Measurements from ENCODE around the gene CTSW. TPM values are rescaled to one million over a fixed set of nuclear protein-coding genes. Genes with fewer than 3 reads are reported as not detected.

CTSW gene
- total and polyA plus RNA-seq, 2 of the 4 experiments (the other 2 are of a cell fraction) = 0.07 to 0.18 TPM

DNA sequence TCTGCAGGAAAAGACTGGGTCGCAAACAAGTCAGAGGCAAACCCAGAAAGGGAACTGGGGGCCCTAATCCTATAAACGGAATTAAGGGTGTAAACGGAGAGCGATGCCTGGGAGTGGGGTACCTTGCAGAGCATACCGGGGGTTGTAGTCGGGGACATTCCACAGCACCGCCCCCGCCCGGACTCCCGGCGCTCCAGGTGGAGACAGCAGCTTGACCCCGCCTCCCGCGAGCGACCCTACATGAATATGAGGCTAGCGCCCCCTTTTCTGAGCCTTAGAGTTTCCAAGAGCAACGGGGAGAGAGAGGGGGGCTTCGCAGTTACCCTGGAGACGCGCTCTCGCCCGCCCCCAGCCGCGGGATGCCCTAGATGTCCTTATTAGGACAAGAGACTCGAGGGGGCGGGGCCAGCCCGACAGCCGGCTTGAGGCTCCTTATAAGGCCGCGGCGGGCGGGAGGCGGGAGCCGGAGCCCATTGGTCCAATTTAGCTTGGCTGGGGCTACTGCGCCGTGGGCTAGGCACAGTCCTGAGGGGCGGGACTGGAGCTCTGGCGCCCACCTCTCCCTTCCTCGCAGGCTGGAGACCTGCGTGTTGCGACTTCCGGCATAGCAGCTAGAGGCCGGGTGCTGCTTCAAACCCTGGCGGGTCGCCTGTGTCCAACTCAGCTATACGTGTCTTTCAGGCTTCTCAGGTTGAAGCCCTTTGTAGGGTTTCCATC lies 20.4 kb upstream of the CTSW start (continued):
- TF ChIP-seq, protein P1, sequence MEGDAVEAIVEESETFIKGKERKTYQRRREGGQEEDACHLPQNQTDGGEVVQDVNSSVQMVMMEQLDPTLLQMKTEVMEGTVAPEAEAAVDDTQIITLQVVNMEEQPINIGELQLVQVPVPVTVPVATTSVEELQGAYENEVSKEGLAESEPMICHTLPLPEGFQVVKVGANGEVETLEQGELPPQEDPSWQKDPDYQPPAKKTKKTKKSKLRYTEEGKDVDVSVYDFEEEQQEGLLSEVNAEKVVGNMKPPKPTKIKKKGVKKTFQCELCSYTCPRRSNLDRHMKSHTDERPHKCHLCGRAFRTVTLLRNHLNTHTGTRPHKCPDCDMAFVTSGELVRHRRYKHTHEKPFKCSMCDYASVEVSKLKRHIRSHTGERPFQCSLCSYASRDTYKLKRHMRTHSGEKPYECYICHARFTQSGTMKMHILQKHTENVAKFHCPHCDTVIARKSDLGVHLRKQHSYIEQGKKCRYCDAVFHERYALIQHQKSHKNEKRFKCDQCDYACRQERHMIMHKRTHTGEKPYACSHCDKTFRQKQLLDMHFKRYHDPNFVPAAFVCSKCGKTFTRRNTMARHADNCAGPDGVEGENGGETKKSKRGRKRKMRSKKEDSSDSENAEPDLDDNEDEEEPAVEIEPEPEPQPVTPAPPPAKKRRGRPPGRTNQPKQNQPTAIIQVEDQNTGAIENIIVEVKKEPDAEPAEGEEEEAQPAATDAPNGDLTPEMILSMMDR (conservative IDR thresholded peaks at IDR 0.05; ENCODE audit: low read depth, low read length) = no peak

DNA sequence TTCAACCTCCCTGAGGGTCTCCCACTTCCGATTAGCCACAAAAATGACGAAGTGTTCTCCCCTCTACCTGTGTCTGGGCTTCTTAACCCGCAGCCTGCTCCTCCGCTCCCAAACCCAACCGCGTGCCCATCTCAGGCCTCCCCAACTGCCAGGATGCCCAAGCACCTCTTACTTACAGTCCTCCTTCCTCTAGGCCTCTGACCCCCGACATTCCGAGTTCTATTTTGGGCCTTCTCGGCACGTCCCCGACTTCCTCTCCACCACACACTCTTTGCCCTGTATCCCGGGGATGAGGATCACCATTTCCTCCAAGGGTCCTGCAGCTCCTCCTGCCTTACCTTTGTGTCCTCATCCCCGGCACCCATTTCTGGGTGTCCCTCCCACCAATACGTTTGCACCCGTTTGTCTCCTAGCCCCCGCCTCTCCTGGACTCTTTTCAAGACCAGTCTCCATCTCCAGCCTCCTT lies 19.8 kb upstream of the CTSW start:
- in situ Hi-C loops (cut with MboI; ENCODE audit: low sequenced_read_pairs) (no loop called here), dilution Hi-C loops (cut with HindIII; ENCODE audit: low sequenced_read_pairs, unreplicated experiment) (no loop called here), intact Hi-C loops (cut with micrococcal nuclease) (no loop called here)
- peak overlapping the region; percentile 78 for H3K9ac ChIP-seq (ENCODE audit: low read depth, low read length)
- H3K9me3 ChIP-seq (ENCODE audit: control insufficient read depth, insufficient read depth, low read length) = no peaks in the 10 kb centered on the region
- H2BK5ac ChIP-seq (ENCODE audit: low read depth, low read length, poor library complexity, severe bottlenecking) = peak overlapping the region; percentile 90
- DNase-seq (no peak), ATAC-seq (ENCODE audit: low read depth) (no peak)
- H3K14ac ChIP-seq (replicated peaks; ENCODE audit: low read depth, low read length) = peak overlapping the region; percentile 99
- H3K4me1 ChIP-seq (ENCODE audit: control insufficient read depth, insufficient read depth, low read length) = peaks cover 11% of the 10 kb centered on the region
- peak overlapping the region; percentile 67 for H2BK20ac ChIP-seq (ENCODE audit: low read depth, low read length)
- peak overlapping the region; percentile 98 for H4K91ac ChIP-seq (ENCODE audit: insufficient read depth, low read depth, low read length)
- H3K4me2 ChIP-seq (ENCODE audit: low read depth, low read length) = peak overlapping the region; percentile 66
- H2AK5ac ChIP-seq (ENCODE audit: low read depth, low read length) = peak overlapping the region; percentile 97
- H3K4me3 ChIP-seq (ENCODE audit: insufficient read depth, low read depth, low read length) = peak overlapping the region; percentile 95
- TF ChIP-seq NFE2L2 (IDR thresholded peaks at IDR 0.05; ENCODE audit: low read depth, low read length) = no peak
- TF ChIP-seq SMC3 (IDR thresholded peaks at IDR 0.05; ENCODE audit: low read depth, low read length) = no peak
- TF ChIP-seq POLR2A (IDR thresholded peaks at IDR 0.05; ENCODE audit: low read depth, low read length) = no peak; the same call in 1 of the 2 replicates
- TF ChIP-seq RCOR1 (IDR thresholded peaks at IDR 0.05; ENCODE audit: insufficient replicate concordance, low read length) = no peak
- peaks cover 50% of the 10 kb centered on the region for H3K36me3 ChIP-seq (ENCODE audit: control insufficient read depth, insufficient read depth, low read length)
- CTCF ChIA-PET = interaction anchor here (0.6 to 2.4 kb wide), 9 partner anchors 9 to 193 kb away, joined by 3 to 14 read pairs (median 5); partner anchors contain the start of gene FIBP
- peak overlapping the region; percentile 52; the same call in 2 of the 3 replicates for H2BK15ac ChIP-seq (ENCODE audit: low read depth, low read length)
- peak overlapping the region; percentile 93 for H2AFZ ChIP-seq (replicated peaks; ENCODE audit: low read length, poor library complexity)
- H4K8ac ChIP-seq (ENCODE audit: low read depth in 2 of 2, low read length in 2 of 2) = peak overlapping the region; percentile 94 to 99
- peak overlapping the region; percentile 100 for H2AK9ac ChIP-seq (replicated peaks; ENCODE audit: low read depth, low read length, poor library complexity)
- H3K18ac ChIP-seq (ENCODE audit: low read depth, low read length) = peak overlapping the region; percentile 49
- H3K9me1 ChIP-seq (ENCODE audit: insufficient read depth, low read length) = peaks cover 15% of the 10 kb centered on the region
- 3% methylated on average over 13 of the region's 16 CpGs; no CpG with 5 or more reads in 1 of the 2 experiments for WGBS, 2 experiments (ENCODE audit: extremely low coverage in 2 of 2, insufficient read length in 1 of 2)
- no peaks in the 10 kb centered on the region for H3K27me3 ChIP-seq (ENCODE audit: control insufficient read depth, insufficient read depth, low read length)
- peaks cover 6 to 69% of the 10 kb centered on the region in 2 experiments; a peak in 3 of 4 replicates for H3K79me1 ChIP-seq (ENCODE audit: low read depth in 1 of 2, low read length in 2 of 2)
- H4K20me1 ChIP-seq (ENCODE audit: insufficient read depth, low read length) = peaks cover 39% of the 10 kb centered on the region
- no TSS peak for BruUV-seq (replicated peaks)
- peak overlapping the region; percentile 74 for H4K5ac ChIP-seq (ENCODE audit: low read depth, low read length)
- H2BK120ac ChIP-seq (ENCODE audit: low read depth, low read length) = peak overlapping the region; percentile 87
- H3K27ac ChIP-seq (ENCODE audit: insufficient read depth, low read length) = peak overlapping the region; percentile 89
- H3K4ac ChIP-seq (ENCODE audit: low read depth, low read length) = peak overlapping the region; percentile 98
- H3K56ac ChIP-seq (ENCODE audit: extremely low read depth, insufficient read depth, low read length) = peak overlapping the region; percentile 95
- peak overlapping the region; percentile 98 for H3K23ac ChIP-seq (ENCODE audit: low read depth, low read length)
- POLR2A ChIA-PET (ENCODE audit: unreplicated experiment) = interaction anchor here (0.6 to 1.3 kb wide), 6 partner anchors 9 to 31 kb away, joined by 3 to 9 read pairs (median 4); partner anchors contain the start of gene CCDC85B

All from IMR-90 (cell line).